GM19324 (cell line): ENCODE data around the gene PPP2R2D.
"Not testable (repeated sequence)": the region's sequence is repeated elsewhere in the genome, so short reads cannot be mapped to it uniquely, and the experiment has no call there.

Experiments
- ATAC-seq: cut with Tn5 transposase; IDR thresholded peaks from one replicate; pipeline ENCODE4 v1.9.1; 2021; ENCODE audit warnings: mild to moderate bottlenecking, moderate library complexity; ENCODE audit not compliant: unreplicated experiment, low FRiP score

The PPP2R2D gene

DNA sequence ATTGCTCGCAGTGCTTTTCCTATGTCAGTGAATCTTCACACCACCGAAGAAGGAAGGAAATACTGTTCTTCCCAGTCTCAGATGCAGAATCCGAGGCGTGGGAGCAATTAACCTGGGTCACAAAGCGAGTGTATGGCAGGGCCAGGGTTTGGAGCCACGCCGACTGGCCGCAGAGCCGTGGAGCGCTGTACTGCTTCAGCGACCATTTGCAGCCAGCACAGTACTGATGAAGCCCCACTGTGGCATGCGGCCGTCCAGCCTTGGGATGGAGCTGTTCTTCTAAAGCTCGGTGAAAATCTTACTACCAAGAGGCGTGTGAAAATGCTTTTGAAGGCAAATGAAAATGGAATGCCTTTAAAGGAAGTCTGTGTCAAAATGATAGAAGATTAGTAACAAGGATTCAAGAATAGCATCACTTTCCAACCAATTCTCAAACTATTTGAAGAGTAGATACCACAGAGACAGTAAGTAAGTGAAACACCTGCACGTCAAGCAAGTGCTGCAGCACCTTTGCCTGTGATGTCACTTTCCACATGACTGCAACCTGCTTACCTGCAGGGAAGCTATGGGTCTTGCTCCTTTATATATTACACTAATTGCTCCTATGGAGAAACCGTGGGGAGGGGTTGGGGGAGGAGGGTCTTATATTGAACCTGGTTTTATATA, 4.9 kb downstream of the PPP2R2D start:
- ATAC-seq: no peak

GRCh38 chr10:131906269-131906639, 5.4 kb downstream of the PPP2R2D start:
- ATAC-seq: no peak

- ATAC-seq: no peak
Measured at GRCh38 chr10:131907679-131908078, 6.9 kb downstream of the PPP2R2D start.

DNA sequence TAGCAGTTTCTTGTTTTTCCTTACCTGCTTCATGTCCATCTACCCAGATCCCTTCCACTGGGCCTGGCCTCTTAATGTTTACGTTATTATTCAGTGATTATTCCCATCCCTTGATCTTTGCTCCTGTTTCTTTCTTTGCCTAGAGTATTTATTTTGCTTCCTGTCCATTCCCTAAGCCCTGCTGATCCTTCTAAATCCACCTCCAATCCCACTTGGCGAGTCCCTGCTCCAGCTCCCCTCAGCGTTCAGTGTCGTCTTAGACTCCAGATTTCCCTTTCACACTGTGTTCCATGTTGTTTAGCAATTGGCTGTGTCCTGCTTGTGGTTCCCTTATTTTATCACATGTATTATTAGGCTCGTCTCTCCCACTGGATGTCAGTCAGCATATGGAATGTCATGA, 7.3 kb downstream of the PPP2R2D start:
- no peak for ATAC-seq

- ATAC-seq: no peak
Measured at GRCh38 chr10:131909014-131909808, 8.4 kb downstream of the PPP2R2D start.

DNA sequence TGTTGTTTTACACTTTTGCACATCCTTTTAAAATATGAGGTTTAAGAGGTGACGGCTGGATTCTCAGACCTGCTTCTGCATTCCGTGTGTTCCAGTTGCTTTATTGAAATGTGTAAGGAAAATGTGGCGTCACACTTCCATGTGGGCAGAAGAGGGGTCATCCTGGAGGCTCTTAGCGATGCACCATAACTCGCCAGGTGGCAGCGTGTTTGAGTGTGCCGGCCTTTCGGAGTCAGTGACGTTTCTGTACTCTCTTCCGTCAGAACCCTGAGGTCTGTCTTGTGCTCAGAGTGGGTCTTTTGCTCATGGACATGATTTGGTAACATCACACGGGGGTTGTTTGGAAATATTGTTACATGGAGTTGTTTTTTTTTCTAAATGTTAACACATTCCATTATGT, 9.1 kb downstream of the PPP2R2D start:
- ATAC-seq: no peak

- ATAC-seq: no peak
Measured at GRCh38 chr10:131910663-131911314, 10.0 kb downstream of the PPP2R2D start.

- ATAC-seq: no peak
Measured at GRCh38 chr10:131911451-131911850, 10.6 kb downstream of the PPP2R2D start.

DNA sequence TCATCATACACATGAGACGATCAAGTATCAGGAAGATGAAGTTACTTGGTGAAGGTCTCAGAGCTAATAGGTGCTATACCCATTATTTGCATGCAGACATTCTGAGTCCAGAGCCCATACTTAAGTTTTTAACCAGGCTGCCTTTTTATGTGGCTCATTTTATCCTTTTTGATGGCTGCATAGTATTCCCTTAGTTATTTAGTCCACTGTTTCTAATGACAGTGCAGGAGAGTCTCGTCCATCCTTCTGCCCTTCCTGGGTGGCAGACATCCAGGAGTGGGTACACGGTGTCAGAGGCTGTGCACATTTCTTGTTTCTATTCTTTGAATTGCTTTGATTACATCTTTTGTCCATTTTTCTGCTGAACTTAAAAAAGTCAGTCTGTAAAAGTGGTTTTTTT, 11.8 kb downstream of the PPP2R2D start:
- ATAC-seq: no peak

GRCh38 chr10:131915484-131915883, 14.7 kb downstream of the PPP2R2D start:
- no peak for ATAC-seq

DNA sequence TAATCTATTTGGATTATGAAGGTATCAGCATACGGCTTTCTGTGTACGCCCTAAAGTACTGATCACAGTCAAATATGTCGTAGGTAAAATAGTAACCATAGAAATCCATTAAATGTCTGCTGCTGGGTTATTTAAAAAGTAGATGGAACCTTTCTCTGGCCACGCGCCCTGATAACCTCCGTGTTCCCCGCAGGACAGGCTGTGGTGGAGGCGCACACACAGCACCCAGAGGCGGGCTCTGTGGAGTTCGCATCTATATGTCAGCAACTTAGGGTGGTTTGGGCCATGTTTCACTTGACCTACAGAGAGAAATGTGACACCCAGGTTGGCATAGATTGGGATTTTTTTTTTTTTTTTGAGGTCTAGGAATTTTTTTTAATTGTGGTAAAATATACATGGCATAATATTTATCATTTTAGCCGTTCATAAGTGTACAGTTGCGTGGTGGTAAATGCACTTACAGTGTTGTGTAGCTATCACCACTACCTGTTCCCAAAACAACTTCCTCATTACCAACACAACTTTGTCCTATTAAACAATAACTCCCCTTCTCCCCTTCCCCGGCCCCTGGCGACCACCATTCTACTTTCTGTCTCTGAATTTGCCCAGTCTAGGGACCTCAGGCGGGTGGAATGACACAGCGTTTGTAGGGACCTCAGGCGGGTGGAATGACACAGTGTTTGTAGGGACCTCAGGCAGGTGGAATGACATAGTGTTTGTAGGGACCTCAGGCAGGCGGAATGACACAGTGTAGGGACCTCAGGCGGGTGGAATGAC, 15.4 kb downstream of the PPP2R2D start:
- no peak for ATAC-seq

GRCh38 chr10:131916767-131917160, 16.0 kb downstream of the PPP2R2D start:
- not testable (repeated sequence) for ATAC-seq

DNA sequence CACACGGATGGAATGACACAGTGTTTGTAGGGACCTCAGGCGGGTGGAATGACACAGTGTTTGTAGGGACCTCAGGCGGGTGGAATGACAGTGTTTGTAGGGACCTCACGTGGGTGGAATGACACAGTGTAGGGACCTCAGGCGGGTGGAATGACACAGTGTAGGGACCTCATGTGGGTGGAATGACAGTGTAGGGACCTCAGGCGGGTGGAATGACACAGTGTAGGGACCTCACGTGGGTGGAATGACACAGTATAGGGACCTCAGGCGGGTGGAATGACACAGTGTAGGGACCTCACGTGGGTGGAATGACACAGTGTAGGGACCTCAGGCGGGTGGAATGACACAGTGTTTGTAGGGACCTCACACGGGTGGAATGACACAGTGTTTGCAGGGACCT, 16.7 kb downstream of the PPP2R2D start:
- ATAC-seq: not testable (repeated sequence)

GRCh38 chr10:131919461-131919860, 18.7 kb downstream of the PPP2R2D start:
- ATAC-seq: not testable (repeated sequence)

- no peak for ATAC-seq
Measured at GRCh38 chr10:131920151-131920550, 19.3 kb downstream of the PPP2R2D start.

DNA sequence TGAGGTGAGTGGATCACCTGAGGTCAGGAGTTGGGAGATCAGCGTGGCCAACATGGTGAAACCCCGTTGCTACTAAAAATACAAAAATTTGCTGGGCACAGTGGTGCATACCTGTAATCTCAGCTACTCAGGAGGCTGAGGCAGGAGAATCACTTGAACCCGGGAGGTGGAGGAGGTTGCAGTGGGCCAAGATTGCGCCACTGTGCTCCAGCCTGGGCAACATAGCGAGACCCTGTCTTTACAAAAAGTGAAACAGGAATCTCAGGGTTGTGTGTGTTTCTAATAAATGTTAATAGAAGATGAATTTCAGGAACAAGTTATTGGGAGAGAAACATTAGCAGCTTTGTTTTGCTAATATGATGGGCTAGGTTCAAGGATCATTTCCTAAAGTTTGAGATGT, 19.9 kb downstream of the PPP2R2D start:
- ATAC-seq: no peak

DNA sequence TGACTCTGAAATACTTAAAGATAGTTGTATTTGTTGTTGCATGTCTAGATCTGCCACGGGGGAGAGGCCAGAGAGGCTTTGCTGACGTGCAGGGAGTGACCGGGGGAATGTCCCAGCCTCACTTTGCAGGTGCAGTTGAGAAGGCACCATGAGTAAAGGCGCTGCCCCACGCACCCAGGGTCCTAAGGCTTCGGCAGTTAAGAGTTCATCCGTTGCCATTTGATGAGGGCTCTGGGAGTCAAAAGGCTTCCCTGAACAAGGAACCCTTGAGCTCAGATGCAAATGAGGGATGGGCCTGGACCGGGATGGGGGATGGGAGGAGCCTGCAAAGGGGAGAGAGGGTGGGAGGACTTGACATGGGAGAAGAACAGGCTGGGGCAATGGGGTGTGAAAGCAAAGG, 20.4 kb downstream of the PPP2R2D start:
- no peak for ATAC-seq

- ATAC-seq: no peak
Measured at GRCh38 chr10:131923038-131923756, 22.4 kb downstream of the PPP2R2D start.

GRCh38 chr10:131925011-131925649, 24.3 kb downstream of the PPP2R2D start:
- ATAC-seq: no peak

DNA sequence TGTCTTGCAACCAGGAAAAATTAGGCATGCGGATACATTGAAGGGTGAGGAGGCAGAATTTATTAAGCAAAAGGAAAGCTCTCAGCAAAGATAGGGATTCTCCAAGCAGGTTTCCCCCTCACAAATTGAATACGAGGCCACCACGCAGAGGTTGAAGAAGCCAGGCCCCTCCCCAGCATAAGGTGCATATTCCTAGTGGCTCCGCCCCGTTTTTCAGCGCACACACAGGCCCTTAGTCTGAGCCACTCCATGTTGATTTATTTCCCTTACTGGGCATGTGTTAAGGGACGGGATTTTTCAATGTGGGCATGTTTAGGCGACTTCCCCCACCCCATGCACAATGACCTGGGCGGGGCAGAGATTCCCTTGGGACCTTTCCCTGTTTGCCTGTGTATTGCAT, 24.9 kb downstream of the PPP2R2D start:
- no peak for ATAC-seq
